CD8-positive, alpha-beta memory T cell (primary cell): Measurements from ENCODE around the gene TSPEAR. TPM values are rescaled to one million over a fixed set of nuclear protein-coding genes. Genes with fewer than 3 reads are reported as not detected.

Experiments
- CTCF ChIA-PET: fragments of 350-600 bp; sonication (Branson Sonifier 250); formaldehyde crosslinking; loops from one replicate; lab custom pipeline; 2021; ENCODE audit warnings: antibody characterized with exemption; lab: Charles Lee
- POLR2A ChIA-PET: fragments of 350-600 bp; sonication (Branson Sonifier 250); formaldehyde crosslinking; loops from one replicate; lab custom pipeline; 2021; ENCODE audit warnings: antibody characterized with exemption; lab: Charles Lee
- DNase-seq, 5 donors: peaks; one replicate each; pipeline versions ENCODE4 v3.0.0 to v3.0.0-alpha.2; 2020 to 2022; ENCODE audit warnings: mixed read lengths in 1 of 5
- H3K27ac ChIP-seq: one replicate; pipeline ENCODE4 v1.7.0; 2013; ENCODE audit warnings: low read depth, mild to moderate bottlenecking, low read length, moderate library complexity
- H3K27me3 ChIP-seq: 2 replicates; pipeline ENCODE4 v1.7.0; 2013; ENCODE audit warnings: low read length, mild to moderate bottlenecking; ENCODE audit not compliant: insufficient read depth, poor library complexity, severe bottlenecking
- H3K36me3 ChIP-seq: 2 replicates; pipeline ENCODE4 v1.7.0; 2013; ENCODE audit warnings: mild to moderate bottlenecking, low read length, moderate library complexity; ENCODE audit not compliant: insufficient read depth
- H3K4me1 ChIP-seq: 2 replicates; pipeline ENCODE4 v1.7.0; 2013; ENCODE audit warnings: mild to moderate bottlenecking, low read length, moderate library complexity; ENCODE audit not compliant: insufficient read depth
- H3K4me3 ChIP-seq: 2 replicates; pipeline ENCODE4 v1.7.0; 2013; ENCODE audit warnings: mild to moderate bottlenecking, low read length
- H3K9me3 ChIP-seq: 2 replicates; pipeline ENCODE4 v1.7.0; 2013; ENCODE audit warnings: mild to moderate bottlenecking, low read length
- H3K27ac Mint-ChIP-seq, 8 donors: one replicate each; pipeline ENCODE4 v1.8.0; 2020 to 2021; ENCODE audit warnings: mixed read lengths in 8 of 8, mild to moderate bottlenecking in 6 of 8, inconsistent platforms in 3 of 8, moderate library complexity in 3 of 8
- H3K27me3 Mint-ChIP-seq, 2 donors: one replicate each; pipeline ENCODE4 v1.8.0; 2020 to 2021; ENCODE audit warnings: mixed read lengths in 2 of 2, mild to moderate bottlenecking in 1 of 2, moderate library complexity in 1 of 2
- H3K36me3 Mint-ChIP-seq, 3 donors: one replicate each; pipeline ENCODE4 v1.8.0; 2020 to 2021; ENCODE audit warnings: mixed read lengths in 3 of 3, inconsistent platforms in 1 of 3, mild to moderate bottlenecking in 1 of 3
- H3K4me1 Mint-ChIP-seq, 3 donors: one replicate each; pipeline ENCODE4 v1.8.0; 2020 to 2021; ENCODE audit warnings: mixed read lengths in 3 of 3, inconsistent platforms in 1 of 3, mild to moderate bottlenecking in 1 of 3
- H3K4me3 Mint-ChIP-seq, 7 donors: one replicate each; pipeline ENCODE4 v1.8.0; 2020 to 2021; ENCODE audit warnings: mixed read lengths in 7 of 7, mild to moderate bottlenecking in 6 of 7, moderate library complexity in 4 of 7, inconsistent platforms in 2 of 7
- H3K9me3 Mint-ChIP-seq, 5 donors: one replicate each; pipeline ENCODE4 v1.8.0; 2020 to 2022; ENCODE audit warnings: mixed read lengths in 5 of 5, mild to moderate bottlenecking in 3 of 5, moderate library complexity in 2 of 5, inconsistent platforms in 1 of 5
- polyA plus RNA-seq: library from polyadenylated mRNA; unstranded; fragments of 300-500 nt; fragmentation: Illumina TruSeq; gene quantifications from one replicate; pipeline ENCODE4 v1.2.3, GENCODE V29; 2021
- total RNA-seq, 2 experiments: library from RNA; stranded (reverse); gene quantifications; one replicate each; pipeline ENCODE4 v1.2.3, GENCODE V29; 2021

TSPEAR gene
- total and polyA plus RNA-seq, 3 experiments from 2014 or later = 0.05 TPM; not detected in 2

GRCh38 chr21:44454747-44455523, 256.4 kb downstream of the TSPEAR start, which contains the start of gene LRRC3:
LRRC3 (plus strand) TSS chr21:44455510; CDS start chr21:44456645, 1,135 bp downstream.
- Mint-ChIP-seq H3K36me3 (no peaks in the 10 kb centered on the region), H3K27me3 (peaks cover 4 to 13% of the 10 kb centered on the region in 2 donors), H3K27ac (peak within 1 kb of the TSS in 1 of 8 donors; percentile 43), H3K9me3 (peaks cover 0 to 7% (median 5%) of the 10 kb centered on the region in 5 donors), H3K4me1 (peaks cover 6 to 8% (median 7%) of the 10 kb centered on the region in 3 donors), H3K4me3 (peak within 1 kb of the TSS; percentile 74 to 84 (median 75))
- Histone ChIP-seq H3K4me3 (peak within 1 kb of the TSS; percentile 64), H3K36me3 (no peaks in the 10 kb centered on the region), H3K4me1 (peaks cover 11% of the 10 kb centered on the region), H3K9me3 (no peaks in the 10 kb centered on the region), H3K27ac (no peak within 1 kb of the TSS), H3K27me3 (no peaks in the 10 kb centered on the region)
- DNase-seq = peak; percentile 67 to 84 (median 72)
- CTCF ChIA-PET = interaction anchor here (1.2 kb wide), 1 partner anchor 39 kb away, joined by 3 read pairs; no protein-coding TSS in a partner anchor
- POLR2A ChIA-PET = interaction anchor here (0.6 kb wide), 1 partner anchor 988 kb away, joined by 8 read pairs; no protein-coding TSS in a partner anchor

DNA sequence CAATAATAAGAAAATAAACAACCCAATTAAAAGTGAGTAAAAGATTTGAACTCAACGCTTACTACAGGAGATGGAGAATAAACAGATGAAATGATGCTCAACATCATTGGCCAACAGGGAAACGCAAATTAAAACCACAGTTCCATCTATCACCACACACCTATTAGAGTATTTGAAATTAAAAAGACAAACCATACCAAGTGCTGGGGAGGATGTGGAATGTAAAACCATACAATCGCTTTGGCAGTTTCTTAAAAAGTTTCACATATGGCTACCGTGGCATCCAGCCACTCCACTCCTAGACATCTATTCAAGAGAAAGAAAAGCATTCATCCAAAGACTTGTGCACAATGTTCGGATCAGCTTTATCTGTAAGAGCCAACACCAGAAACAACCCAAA, 257.3 kb downstream of the TSPEAR start:
- ChIA-PET POLR2A (no interaction called here), CTCF (no interaction called here)
- no peaks in the 10 kb centered on the region for H3K36me3 ChIP-seq
- H3K27me3 ChIP-seq = no peaks in the 10 kb centered on the region
- no peak overlapping the region for H3K4me3 ChIP-seq
- peak overlapping the region; percentile 54 to 84 (median 72) for H3K4me3 Mint-ChIP-seq
- H3K9me3 Mint-ChIP-seq = peaks cover 0 to 7% (median 5%) of the 10 kb centered on the region in 5 donors
- no peak overlapping the region for H3K27ac ChIP-seq
- H3K4me1 Mint-ChIP-seq = peaks cover 6 to 8% (median 7%) of the 10 kb centered on the region in 3 donors
- H3K27ac Mint-ChIP-seq = peak overlapping the region in 1 of 8 donors; percentile 43
- DNase-seq = no peak
- no peaks in the 10 kb centered on the region for H3K9me3 ChIP-seq
- peaks cover 11% of the 10 kb centered on the region for H3K4me1 ChIP-seq
- no peaks in the 10 kb centered on the region for H3K36me3 Mint-ChIP-seq
- peaks cover 7 to 18% of the 10 kb centered on the region in 2 donors for H3K27me3 Mint-ChIP-seq

- H3K27me3 Mint-ChIP-seq = peaks cover 10 to 23% of the 10 kb centered on the region in 2 donors
- POLR2A ChIA-PET = no interaction called here
- no peaks in the 10 kb centered on the region for H3K36me3 ChIP-seq
- peaks cover 6 to 8% (median 7%) of the 10 kb centered on the region in 3 donors for H3K4me1 Mint-ChIP-seq
- H3K9me3 Mint-ChIP-seq = peaks cover 0 to 7% (median 5%) of the 10 kb centered on the region in 5 donors
- peaks cover 11% of the 10 kb centered on the region for H3K4me1 ChIP-seq
- H3K4me3 ChIP-seq = no peak overlapping the region
- no peaks in the 10 kb centered on the region for H3K9me3 ChIP-seq
- no peak overlapping the region for H3K27ac ChIP-seq
- H3K27ac Mint-ChIP-seq = peak overlapping the region in 1 of 8 donors; percentile 36
- no peak overlapping the region for H3K4me3 Mint-ChIP-seq
- DNase-seq = no peak
- H3K27me3 ChIP-seq = no peaks in the 10 kb centered on the region
- H3K36me3 Mint-ChIP-seq = no peaks in the 10 kb centered on the region
- CTCF ChIA-PET = no interaction called here
These were observed 258.3 kb downstream of the TSPEAR start for GRCh38 chr21:44453120-44453519.

DNA sequence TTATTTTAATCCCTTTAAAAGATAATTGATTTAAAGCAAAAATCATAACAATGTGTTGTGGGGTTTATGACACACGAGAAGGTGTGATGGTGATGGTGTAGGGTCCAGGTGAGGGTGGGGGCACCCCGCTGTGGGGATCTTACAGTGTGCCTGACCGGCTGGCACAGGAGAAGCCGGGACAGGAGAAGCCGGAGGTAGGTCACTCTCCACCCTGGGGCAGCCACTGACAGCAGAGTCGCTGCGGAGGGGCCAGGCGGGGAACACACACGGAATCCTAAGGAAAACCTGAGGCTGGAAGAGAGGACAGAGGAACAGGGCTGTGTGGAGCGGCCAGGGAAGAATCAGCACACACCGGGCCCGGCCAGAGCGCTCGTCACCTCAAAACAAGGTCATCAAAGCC, 260.4 kb downstream of the TSPEAR start:
- Mint-ChIP-seq H3K36me3 (no peaks in the 10 kb centered on the region), H3K27me3 (peaks cover 13 to 34% of the 10 kb centered on the region in 2 donors), H3K9me3 (peaks cover 0 to 7% (median 5%) of the 10 kb centered on the region in 5 donors), H3K4me1 (peaks cover 6 to 8% (median 7%) of the 10 kb centered on the region in 3 donors), H3K27ac (no peak overlapping the region), H3K4me3 (peak overlapping the region in 1 of 7 donors; percentile 14)
- no peaks in the 10 kb centered on the region for H3K36me3 ChIP-seq
- ChIA-PET CTCF (no interaction called here), POLR2A (no interaction called here)
- H3K4me3 ChIP-seq = no peak overlapping the region
- peaks cover 7% of the 10 kb centered on the region for H3K4me1 ChIP-seq
- H3K9me3 ChIP-seq = no peaks in the 10 kb centered on the region
- no peaks in the 10 kb centered on the region for H3K27me3 ChIP-seq
- H3K27ac ChIP-seq = no peak overlapping the region
- DNase-seq = peak in 1 of 5 donors; percentile 26

- Mint-ChIP-seq H3K4me1 (peaks cover 6 to 8% (median 7%) of the 10 kb centered on the region in 3 donors), H3K9me3 (peaks cover 0 to 7% (median 5%) of the 10 kb centered on the region in 5 donors), H3K27me3 (peaks cover 13 to 35% of the 10 kb centered on the region in 2 donors), H3K4me3 (no peak overlapping the region), H3K36me3 (no peaks in the 10 kb centered on the region), H3K27ac (no peak overlapping the region)
- Histone ChIP-seq H3K27ac (no peak overlapping the region), H3K27me3 (no peaks in the 10 kb centered on the region), H3K4me1 (peaks cover 4% of the 10 kb centered on the region), H3K9me3 (no peaks in the 10 kb centered on the region), H3K36me3 (no peaks in the 10 kb centered on the region), H3K4me3 (no peak overlapping the region)
- peak in 1 of 5 donors; percentile 30 for DNase-seq
- ChIA-PET CTCF (no interaction called here), POLR2A (no interaction called here)
These were observed 261.0 kb downstream of the TSPEAR start for GRCh38 chr21:44450402-44450801.

DNA sequence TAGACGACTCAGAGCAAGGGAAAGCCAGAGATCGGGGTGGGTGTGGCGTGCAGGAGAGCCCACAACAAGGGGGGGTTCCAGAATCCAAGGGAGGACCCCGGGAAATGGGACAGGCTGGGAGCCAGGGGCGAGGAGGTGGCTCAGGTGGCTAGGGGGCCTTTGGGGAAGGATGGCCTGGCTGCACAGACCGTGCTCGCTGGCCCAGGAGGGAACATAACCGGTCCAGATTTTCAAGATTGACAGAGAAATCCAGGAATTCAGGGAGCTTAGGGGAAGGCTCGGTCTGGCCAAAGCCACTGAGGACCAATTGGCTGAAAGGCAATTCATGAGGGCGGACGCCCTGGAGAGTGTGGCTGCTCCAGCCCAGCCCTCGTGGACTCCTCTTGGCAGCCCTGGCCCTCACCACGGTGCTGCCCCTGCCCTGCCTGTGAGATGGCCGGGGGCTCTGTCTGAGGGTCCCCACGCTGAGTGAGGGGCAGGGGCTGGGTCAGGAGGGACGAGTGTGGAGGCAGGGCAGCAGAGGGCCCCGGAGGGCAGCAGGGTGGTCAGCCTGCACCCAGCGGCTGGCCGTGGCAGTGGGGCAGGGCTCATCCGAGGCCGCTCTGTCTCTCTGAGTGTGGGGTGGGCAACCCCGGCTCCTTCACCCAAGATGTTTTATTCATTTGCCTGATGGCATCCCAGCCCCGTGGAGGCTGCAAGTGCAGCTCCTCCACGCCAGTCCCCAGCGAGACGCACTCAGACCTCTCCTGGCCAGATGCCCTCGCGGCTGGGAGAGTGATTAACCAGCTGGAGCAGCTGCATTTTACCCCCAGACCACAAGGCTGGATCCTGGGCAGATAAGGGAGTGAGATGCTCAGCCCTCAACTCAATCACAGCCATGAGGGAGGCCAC, 261.7 kb downstream of the TSPEAR start:
- H3K27me3 Mint-ChIP-seq = peaks cover 13 to 41% of the 10 kb centered on the region in 2 donors
- Histone ChIP-seq H3K36me3 (no peaks in the 10 kb centered on the region), H3K27me3 (no peaks in the 10 kb centered on the region), H3K9me3 (no peaks in the 10 kb centered on the region), H3K27ac (no peak overlapping the region), H3K4me3 (no peak overlapping the region), H3K4me1 (peaks cover 1% of the 10 kb centered on the region)
- ChIA-PET POLR2A (interaction anchor here (0.6 kb wide), 1 partner anchor 163 kb away, joined by 6 read pairs; no protein-coding TSS in a partner anchor), CTCF (no interaction called here)
- H3K4me3 Mint-ChIP-seq = no peak overlapping the region
- peaks cover 5 to 8% (median 5%) of the 10 kb centered on the region in 3 donors for H3K4me1 Mint-ChIP-seq
- DNase-seq = peak in 1 of 5 donors; percentile 30
- no peak overlapping the region for H3K27ac Mint-ChIP-seq
- H3K36me3 Mint-ChIP-seq = no peaks in the 10 kb centered on the region
- H3K9me3 Mint-ChIP-seq = peaks cover 0 to 7% (median 5%) of the 10 kb centered on the region in 5 donors

GRCh38 chr21:44448651-44449131, 262.7 kb downstream of the TSPEAR start:
- POLR2A ChIA-PET = no interaction called here
- no peak overlapping the region for H3K4me3 Mint-ChIP-seq

More at GRCh38 chr21:44448651-44449131, 262.7 kb downstream of the TSPEAR start:
- peaks cover 17 to 43% of the 10 kb centered on the region in 2 donors for H3K27me3 Mint-ChIP-seq
- H3K9me3 Mint-ChIP-seq = peaks cover 0 to 7% (median 0%) of the 10 kb centered on the region in 5 donors
- no peaks in the 10 kb centered on the region for H3K9me3 ChIP-seq
- peak in 1 of 5 donors; percentile 30 for DNase-seq
- no peak overlapping the region for H3K27ac Mint-ChIP-seq
- H3K4me1 Mint-ChIP-seq = no peaks in the 10 kb centered on the region
- H3K27me3 ChIP-seq = no peaks in the 10 kb centered on the region
- CTCF ChIA-PET = no interaction called here
- H3K4me3 ChIP-seq = no peak overlapping the region
- no peaks in the 10 kb centered on the region for H3K36me3 Mint-ChIP-seq
- H3K27ac ChIP-seq = no peak overlapping the region
- no peaks in the 10 kb centered on the region for H3K36me3 ChIP-seq
- H3K4me1 ChIP-seq = no peaks in the 10 kb centered on the region
